HepG2 (cell line): ENCODE data around the gene SLC23A2. TPM values are rescaled to one million over a fixed set of nuclear protein-coding genes. Genes with fewer than 3 reads are reported as not detected.

Experiments used
- AKAP8 ChIP-seq: sonication (generic); formaldehyde crosslinking; IDR thresholded peaks from 2 replicates; pipeline ENCODE4 v1.5.1; 2020; ENCODE audit warnings: mild to moderate bottlenecking, missing genetic modification reagents
- CREM ChIP-seq, 2 experiments: sonication (generic) in 1 of 2; formaldehyde crosslinking in 1 of 2; IDR thresholded peaks; 2 replicates each; pipeline versions ENCODE4 v1.4.0 to v1.6.1; 2016 to 2020; ENCODE audit warnings: antibody characterized with exemption in 1 of 2, mild to moderate bottlenecking in 1 of 2, missing genetic modification reagents in 1 of 2
- DNMT3B ChIP-seq: conservative IDR thresholded peaks from 2 replicates; pipeline ENCODE4 v1.6.1; 2016; ENCODE audit warnings: missing biosample characterization, control low read depth
- ETS1 ChIP-seq: sonication (generic); formaldehyde crosslinking; IDR thresholded peaks from 2 replicates; pipeline ENCODE4 v1.4.0; 2020; ENCODE audit warnings: missing genetic modification reagents
- FOXM1 ChIP-seq: sonication (generic); formaldehyde crosslinking; IDR thresholded peaks from 2 replicates; pipeline ENCODE4 v1.5.0; 2020; ENCODE audit warnings: missing genetic modification reagents
- HMGXB4 ChIP-seq, 2 experiments: sonication (generic) in 1 of 2; formaldehyde crosslinking in 1 of 2; IDR thresholded peaks; 2 replicates each; pipeline versions ENCODE4 v1.4.0 to v1.6.1; 2018 to 2020; ENCODE audit warnings: missing genetic modification reagents in 2 of 2, borderline replicate concordance in 1 of 2, low read depth in 1 of 2, mild to moderate bottlenecking in 1 of 2, missing biosample characterization in 1 of 2
- HNRNPK ChIP-seq: fragments of 200-400 bp; formaldehyde crosslinking; IDR thresholded peaks from 2 replicates; pipeline ENCODE4 v1.6.1; 2018; ENCODE audit warnings: low read length, low read depth, moderate library complexity, mild to moderate bottlenecking; ENCODE audit not compliant: poor library complexity, severe bottlenecking
- IRF2 ChIP-seq: IDR thresholded peaks from 2 replicates; pipeline ENCODE4 v1.6.1; 2018; ENCODE audit warnings: missing genetic modification reagents, missing compliant biosample characterization
- IRX3 ChIP-seq: sonication (generic); formaldehyde crosslinking; IDR thresholded peaks from 2 replicates; pipeline ENCODE4 v1.8.1; 2023; ENCODE audit warnings: mild to moderate bottlenecking, low read depth, missing genetic modification reagents, borderline replicate concordance
- MEIS1 ChIP-seq: sonication (generic); formaldehyde crosslinking; IDR thresholded peaks from 2 replicates; pipeline ENCODE4 v1.9.0; 2021; ENCODE audit warnings: mild to moderate bottlenecking, missing genetic modification reagents, moderate library complexity, borderline replicate concordance
- NKX3-1 ChIP-seq: sonication (generic); formaldehyde crosslinking; IDR thresholded peaks from 2 replicates; pipeline ENCODE4 v1.5.0; 2020; ENCODE audit warnings: missing genetic modification reagents
- PCBP1 ChIP-seq: fragments of 200-400 bp; formaldehyde crosslinking; IDR thresholded peaks from 2 replicates; pipeline ENCODE4 v1.6.1; 2017; ENCODE audit warnings: mild to moderate bottlenecking, low read depth, low read length, borderline replicate concordance
- REL ChIP-seq: sonication (generic); formaldehyde crosslinking; conservative IDR thresholded peaks from 2 replicates; pipeline ENCODE4 v1.8.0; 2022; ENCODE audit warnings: mild to moderate bottlenecking, missing genetic modification reagents, moderate library complexity
- RERE ChIP-seq: IDR thresholded peaks from 2 replicates; pipeline ENCODE4 v1.6.1; 2016; ENCODE audit warnings: low read depth, missing genetic modification reagents, missing compliant biosample characterization
- TFE3 ChIP-seq: IDR thresholded peaks from 2 replicates; pipeline ENCODE4 v1.6.1; 2016
- ZFP36L2 ChIP-seq: sonication (generic); formaldehyde crosslinking; IDR thresholded peaks from 2 replicates; pipeline ENCODE4 v1.4.0; 2020; ENCODE audit warnings: missing genetic modification reagents
- ZNF12 ChIP-seq: sonication (generic); formaldehyde crosslinking; IDR thresholded peaks from 2 replicates; pipeline ENCODE4 v1.5.0; 2020; ENCODE audit warnings: missing genetic modification reagents
- ZNF230 ChIP-seq: sonication (generic); formaldehyde crosslinking; IDR thresholded peaks from 2 replicates; pipeline ENCODE4 v1.4.0; 2020; ENCODE audit warnings: mild to moderate bottlenecking, missing genetic modification reagents
- ZNF274 ChIP-seq: sonication (generic); formaldehyde crosslinking; IDR thresholded peaks from 2 replicates; pipeline ENCODE4 v1.5.1; 2020; ENCODE audit warnings: mild to moderate bottlenecking, missing genetic modification reagents
- ZNF562 ChIP-seq: sonication (generic); formaldehyde crosslinking; IDR thresholded peaks from 2 replicates; pipeline ENCODE4 v1.8.0; 2022; ENCODE audit warnings: missing genetic modification reagents, borderline replicate concordance
- ZNF629 ChIP-seq: sonication (generic); formaldehyde crosslinking; conservative IDR thresholded peaks from 2 replicates; pipeline ENCODE4 v1.5.0; 2020; ENCODE audit warnings: missing genetic modification reagents
- polyA plus RNA-seq, 8 experiments: library from polyadenylated mRNA; depleted of rRNA in 3 of 8; stranded (reverse) in 7 of 8; unstranded in 1 of 8; fragments of >200 nt; fragmentation: Illumina TruSeq in 4 of 8; extraction: Trizol in 4 of 8; gene quantifications; 2 replicates each; pipeline versions ENCODE4 v1.2.1 to v1.2.3, GENCODE V29; 2011 to 2016; ENCODE audit warnings: low read depth in 4 of 8, missing spikeins in 1 of 8, mixed read lengths in 1 of 8; ENCODE audit not compliant: insufficient read depth in 1 of 8
- total RNA-seq, 5 experiments: library from RNA; depleted of rRNA; stranded (reverse); fragments of >200 nt; fragmentation: Illumina TruSeq; extraction: Trizol; gene quantifications; 2 replicates each; pipeline ENCODE4 v1.2.3, GENCODE V29; 2016; ENCODE audit warnings: low read depth in 1 of 5

SLC23A2 gene
- total and polyA plus RNA-seq, 2 of the 13 experiments (the other 11 are each of a cell fraction or from before 2014, with no cell fraction given), result 42.2 to 51.2 TPM

GRCh38 chr20:5024982-5025381, 23.7 kb upstream of the SLC23A2 start (continued):
- TF ChIP-seq RERE (no peak), HNRNPK (no peak), NKX3-1 (0 out of 2 replicates have a peak, but pooled peaks have one; percentile 7), REL (no peak), CREM (IDR thresholded peaks at IDR 0.05) (no peak), CREM (CRISPR knock-in tag; IDR thresholded peaks at IDR 0.05) (no peak), ZNF12 (no peak; the same call in 1 of the 2 replicates), FOXM1 (CRISPR knock-in tag) (no peak), MEIS1 (no peak), HMGXB4 (CRISPR knock-in tag; IDR thresholded peaks at IDR 0.05; ENCODE audit: borderline replicate concordance in 1 of 2, low read depth in 1 of 2) (no peak), TFE3 (no peak), AKAP8 (no peak), ETS1 (no peak), ZNF274 (no peak), IRF2 (no peak), PCBP1 (no peak), ZNF230 (CRISPR knock-in tag) (no peak), ZNF562 (CRISPR knock-in tag) (no peak), DNMT3B (CRISPR knock-in tag) (no peak), ZFP36L2 (CRISPR knock-in tag) (no peak), ZNF629 (CRISPR knock-in tag) (no peak), IRX3 (CRISPR knock-in tag) (no peak)
